ENCODE results near the gene MAPK7.

MAPK7 gene

GRCh38 chr17:19421219-19421618 lies 42.9 kb downstream of the MAPK7 start:
- DNase-seq (ENCODE audit: low spot score): no peak

DNA sequence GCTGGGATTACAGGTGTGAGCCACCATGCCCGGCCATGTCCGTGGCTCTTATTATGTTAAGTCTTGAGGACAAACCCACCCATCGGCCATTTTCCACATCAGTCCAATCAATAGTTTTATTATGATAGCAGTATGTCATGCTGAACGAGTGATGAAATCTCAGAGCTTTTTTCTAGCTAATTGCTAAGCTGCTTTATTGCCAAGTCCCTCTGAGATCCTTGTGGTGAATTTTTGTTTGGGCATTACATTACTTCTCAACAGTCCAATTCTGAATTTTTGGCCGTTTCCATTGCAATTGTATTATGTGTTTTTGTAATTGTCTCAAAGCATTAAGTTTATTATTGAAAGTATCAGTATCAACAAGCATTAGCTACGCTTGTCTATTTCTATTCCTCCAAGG lies 43.6 kb downstream of the MAPK7 start:
- no peak for DNase-seq (ENCODE audit: low spot score)

DNA sequence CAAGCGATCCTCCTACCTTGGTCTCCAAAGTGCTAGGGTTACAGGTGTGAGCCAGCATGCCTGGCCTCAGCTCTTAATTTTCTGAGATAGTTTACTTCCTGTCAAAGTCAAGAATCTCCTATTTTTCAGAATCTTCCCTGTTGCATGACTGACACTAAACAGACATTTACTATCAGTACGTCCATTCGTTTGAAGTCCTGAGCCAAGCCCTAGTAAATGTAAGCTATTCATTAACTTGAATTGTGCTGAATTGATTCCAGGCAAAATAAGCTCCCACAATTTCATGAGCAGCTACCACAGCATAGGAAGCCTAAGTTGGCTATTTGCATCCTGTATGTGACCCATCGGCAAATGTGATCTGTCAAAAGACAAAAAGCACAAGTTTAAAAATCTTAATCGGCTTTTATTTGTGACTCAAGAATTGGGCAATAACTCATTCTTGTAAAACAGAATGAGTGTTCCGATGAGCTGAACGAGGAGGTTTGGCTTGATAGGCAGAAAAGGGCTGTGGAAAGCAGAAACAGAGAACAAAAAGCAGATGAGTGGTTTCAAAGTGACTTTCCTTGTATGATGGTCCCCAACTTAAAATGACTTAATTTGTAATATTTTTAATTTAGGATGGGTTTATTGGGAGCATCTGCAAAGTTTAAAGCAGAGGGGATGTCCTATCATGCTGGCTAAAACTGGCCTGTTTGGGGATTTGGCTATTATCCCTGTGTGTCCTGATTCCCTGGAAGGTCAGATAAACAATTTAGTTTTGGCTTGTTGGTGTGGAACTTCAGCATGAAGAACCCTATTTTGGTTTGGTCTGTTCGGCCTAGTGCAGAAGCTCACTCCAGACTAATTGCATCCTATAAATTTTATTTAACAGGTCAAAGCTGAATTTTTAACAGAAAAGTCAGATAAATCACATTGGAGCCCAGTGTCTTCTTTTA lies 46.9 kb downstream of the MAPK7 start:
- peak; percentile 60 for DNase-seq (ENCODE audit: low spot score)

DNA sequence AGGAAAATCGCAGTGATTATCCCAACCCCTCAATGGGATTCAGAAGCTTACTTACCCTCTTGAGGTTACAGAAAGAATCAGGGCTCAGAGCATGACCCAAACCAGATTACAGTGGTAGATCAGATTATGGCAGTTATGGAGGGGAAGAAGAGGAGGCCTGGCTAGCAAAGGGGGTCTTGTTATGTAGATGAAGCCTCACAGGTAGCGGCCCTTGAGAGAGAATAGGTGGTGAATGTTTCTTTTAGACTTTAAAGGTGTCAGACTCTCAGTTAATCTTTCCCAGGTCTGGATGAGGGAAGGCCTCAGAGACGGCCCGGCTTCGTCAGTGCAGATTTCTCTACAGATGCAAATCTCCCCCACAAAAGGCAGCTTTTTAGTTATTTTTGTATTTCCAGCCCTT lies 48.3 kb downstream of the MAPK7 start:
- no peak for DNase-seq (ENCODE audit: low spot score)

GRCh38 chr17:19431691-19432090 lies 53.4 kb downstream of the MAPK7 start:
- no peak for DNase-seq (ENCODE audit: low spot score)
